GM18870 (cell line): ENCODE data around the gene MT1A.

Experiments used
- ATAC-seq: cut with Tn5 transposase; IDR thresholded peaks from one replicate; pipeline ENCODE4 v1.9.1; 2021; ENCODE audit warnings: moderate library complexity; ENCODE audit not compliant: unreplicated experiment

The MT1A gene

DNA sequence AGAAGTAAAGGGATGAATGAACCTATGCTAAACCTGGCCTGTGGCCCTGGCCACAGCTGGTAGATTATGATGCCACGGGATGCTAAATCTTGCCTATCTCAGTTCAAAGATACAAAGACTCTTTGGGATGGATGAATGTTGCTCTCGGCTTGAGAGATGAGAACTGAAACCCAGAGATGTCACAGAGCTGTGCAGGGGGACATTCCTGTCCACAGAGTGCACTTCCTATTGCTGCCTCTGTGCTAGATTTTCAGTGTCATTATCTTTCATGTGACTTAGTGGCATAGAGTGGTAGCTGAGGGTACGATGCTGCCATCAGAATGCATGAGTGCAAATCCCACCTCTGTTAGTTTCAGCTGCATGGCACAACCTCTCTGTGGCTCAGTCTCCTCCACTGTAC, 8.3 kb upstream of the MT1A start:
- ATAC-seq: peak; percentile 82

DNA sequence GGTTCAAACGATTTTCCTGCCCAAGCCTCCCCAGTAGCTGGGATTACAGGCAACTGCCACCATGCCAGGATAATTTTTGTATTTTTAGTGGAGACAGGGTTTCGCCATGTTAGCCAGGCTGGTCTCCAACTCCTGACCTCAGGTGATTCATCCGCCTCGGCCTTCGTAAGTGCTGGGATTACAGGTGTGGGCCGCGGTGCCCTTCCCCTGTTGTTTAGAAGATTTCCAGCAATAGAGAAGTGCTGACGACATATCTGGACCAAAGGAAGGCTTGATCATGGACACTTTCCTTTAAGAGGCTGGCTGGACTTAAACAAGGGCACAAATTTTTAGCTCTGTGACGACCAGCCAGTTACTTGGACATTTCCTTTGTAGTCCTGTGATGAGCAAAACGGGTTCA, 7.3 kb upstream of the MT1A start:
- no peak for ATAC-seq

- no peak for ATAC-seq
Measured at GRCh38 chr16:56631832-56632155, 6.7 kb upstream of the MT1A start.

GRCh38 chr16:56632156-56632847, 6.2 kb upstream of the MT1A start, which contains the start of gene MT1M:
TSS of gene MT1M (plus strand) at chr16:56632659. CDS start at chr16:56632732, 73 bp downstream.
- ATAC-seq: no peak

GRCh38 chr16:56632848-56633365, 5.6 kb upstream of the MT1A start:
- ATAC-seq: no peak

- no peak for ATAC-seq
Measured at GRCh38 chr16:56633535-56633934, 4.9 kb upstream of the MT1A start.

GRCh38 chr16:56634715-56635440, 3.6 kb upstream of the MT1A start:
- no peak for ATAC-seq

GRCh38 chr16:56635441-56635967, 3.0 kb upstream of the MT1A start:
- no peak for ATAC-seq

GRCh38 chr16:56636616-56637413, 1.7 kb upstream of the MT1A start:
- no peak for ATAC-seq

DNA sequence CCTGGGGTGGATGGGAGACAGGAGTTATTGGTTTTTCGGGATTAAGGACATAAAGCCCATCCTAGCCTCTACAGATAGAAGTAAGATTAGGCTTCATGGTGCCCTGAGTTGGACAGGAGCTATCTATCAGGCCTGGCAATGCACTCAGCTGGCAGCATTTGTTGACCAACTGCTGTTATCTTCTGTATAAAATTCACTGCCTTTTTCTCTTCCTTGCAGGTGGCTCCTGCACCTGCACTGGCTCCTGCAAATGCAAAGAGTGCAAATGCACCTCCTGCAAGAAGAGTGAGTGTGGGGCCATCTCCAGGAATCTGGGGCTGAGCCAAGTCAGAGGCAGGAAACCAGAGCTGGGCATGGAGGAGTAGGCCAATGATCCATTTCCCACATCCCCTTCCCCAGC, 579 bp downstream of the MT1A start:
- ATAC-seq: no peak

GRCh38 chr16:56640076-56640475, 1.6 kb downstream of the MT1A start:
- no peak for ATAC-seq

- no peak for ATAC-seq
Measured at GRCh38 chr16:56641166-56641565, 2.7 kb downstream of the MT1A start.

GRCh38 chr16:56643080-56643778, 4.8 kb downstream of the MT1A start:
- ATAC-seq: no peak

GRCh38 chr16:56643833-56644232, 5.4 kb downstream of the MT1A start:
- no peak for ATAC-seq

GRCh38 chr16:56645311-56645710, 6.8 kb downstream of the MT1A start:
- no peak for ATAC-seq

- ATAC-seq: no peak
Measured at GRCh38 chr16:56645838-56646237, 7.4 kb downstream of the MT1A start.

DNA sequence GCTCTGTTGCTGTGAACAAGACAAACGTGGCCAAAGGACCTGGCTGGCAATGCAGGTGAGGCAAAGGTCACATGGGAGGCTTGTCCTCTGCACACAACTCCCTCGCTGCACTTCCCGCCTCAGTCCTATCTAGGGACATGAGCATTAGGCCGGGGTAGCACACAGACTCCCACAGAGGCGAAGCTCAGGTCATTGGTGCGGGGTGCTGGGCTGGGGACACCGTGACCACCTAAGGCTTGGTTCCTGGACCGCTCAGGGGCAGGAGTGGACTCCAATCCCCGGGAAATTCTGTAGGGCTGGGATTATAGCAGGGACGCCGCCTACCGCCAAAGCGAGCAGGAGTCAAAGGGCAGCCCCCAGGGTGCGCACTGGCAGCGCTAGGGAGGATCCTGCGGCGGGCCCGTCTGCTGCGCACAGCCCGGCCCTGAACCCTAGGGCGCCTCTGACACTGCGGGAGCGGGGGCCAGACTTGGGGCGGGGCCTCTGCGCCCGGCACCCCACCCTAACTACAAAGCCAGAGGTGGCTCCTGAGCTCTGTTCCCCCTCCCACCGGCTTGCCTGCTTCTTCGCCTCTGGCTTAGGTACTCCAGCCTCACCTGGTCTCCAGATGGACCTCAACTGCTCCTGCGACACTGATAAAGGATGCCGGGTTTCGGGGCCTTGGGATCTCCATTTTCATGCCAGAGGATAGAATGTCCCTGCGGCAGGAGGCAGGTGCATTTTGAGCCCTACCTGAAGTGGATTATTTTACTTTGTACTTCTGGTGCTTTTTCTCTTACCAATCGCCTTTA, 9.4 kb downstream of the MT1A start:
- ATAC-seq: no peak

DNA sequence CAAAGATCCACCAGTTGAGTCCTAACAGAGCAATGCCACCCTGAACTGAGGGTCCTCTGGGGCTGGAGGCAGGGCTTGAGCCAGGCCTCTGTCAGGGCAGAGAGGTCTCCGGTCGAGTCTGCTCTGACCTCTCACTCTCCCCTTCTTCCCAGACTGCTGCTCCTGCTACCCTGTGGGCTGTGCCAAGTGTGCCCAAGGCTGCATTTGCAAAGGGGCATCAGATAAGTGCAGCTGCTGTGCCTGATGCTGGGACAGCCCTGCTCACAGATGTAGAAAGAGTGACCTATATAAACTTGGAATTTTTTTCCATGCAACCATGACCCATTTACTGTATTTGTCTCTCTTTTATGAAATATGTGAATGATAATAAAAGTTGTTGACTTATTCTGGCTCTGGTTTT, 10.8 kb downstream of the MT1A start:
- no peak for ATAC-seq

- no peak for ATAC-seq
Measured at GRCh38 chr16:56649820-56650219, 11.4 kb downstream of the MT1A start.

DNA sequence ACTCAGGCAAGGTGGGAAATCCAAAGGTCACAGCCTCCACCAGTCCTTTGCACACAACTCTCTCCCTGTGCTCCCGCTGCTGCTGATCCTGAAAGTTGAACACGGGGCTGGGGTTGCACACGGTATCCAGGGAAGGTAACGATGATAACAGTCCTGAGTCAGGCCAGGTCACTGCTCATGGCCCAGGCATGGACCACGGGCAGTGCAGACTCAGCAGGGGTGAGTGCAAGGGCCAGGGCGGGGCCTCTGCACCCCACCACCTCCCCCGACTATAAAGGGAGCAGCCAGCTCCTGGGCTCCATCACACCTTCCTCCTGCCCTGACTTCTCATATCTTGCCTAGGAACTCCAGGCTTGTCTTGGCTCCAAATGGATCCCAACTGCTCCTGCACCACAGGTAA, 13.1 kb downstream of the MT1A start, which contains the start of gene MT1B:
TSS of gene MT1B (plus strand) at position 301 of the 400 bp plus-strand sequence. CDS start at position 369, 68 bp downstream.
- no peak for ATAC-seq
